NCI-H748 (cell line): ENCODE measurements around the gene TMC4.

Experiments
- DNase-seq: peaks from one replicate; lab custom pipeline; 2025; ENCODE audit not compliant: unreplicated experiment; lab: John Stamatoyannopoulos, UW

TMC4 gene

DNA sequence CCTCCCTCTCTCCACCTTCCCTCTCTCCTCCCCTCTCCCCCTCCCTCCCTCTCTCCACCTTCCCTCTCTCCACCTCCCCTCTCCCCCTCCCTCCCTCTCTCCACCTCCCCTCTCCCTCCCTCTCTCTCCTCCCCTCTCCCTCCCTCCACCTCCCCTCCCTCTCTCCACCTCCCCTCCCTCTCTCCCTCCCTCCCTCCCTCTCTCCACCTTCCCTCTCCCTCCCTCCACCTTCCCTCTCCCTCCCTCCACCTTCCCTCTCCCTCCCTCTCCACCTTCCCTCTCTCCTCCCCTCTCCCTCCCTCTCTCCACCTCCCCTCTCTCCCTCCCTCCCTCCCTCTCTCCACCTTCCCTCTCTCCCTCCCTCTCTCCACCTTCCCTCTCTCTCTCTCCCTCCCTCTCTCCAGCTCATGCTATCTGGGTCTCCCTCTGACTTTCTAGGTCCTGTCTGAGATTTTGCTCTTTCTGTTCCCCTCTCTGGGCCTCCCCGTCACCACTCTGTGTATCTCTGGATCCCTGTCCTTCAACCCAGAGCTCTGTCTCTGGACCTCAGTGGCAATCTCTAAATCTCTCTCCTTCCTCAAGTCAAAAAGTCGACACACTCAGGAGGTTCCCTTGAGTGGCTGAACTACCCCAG, 38.9 kb downstream of the TMC4 start:
- DNase-seq, result no peak

DNA sequence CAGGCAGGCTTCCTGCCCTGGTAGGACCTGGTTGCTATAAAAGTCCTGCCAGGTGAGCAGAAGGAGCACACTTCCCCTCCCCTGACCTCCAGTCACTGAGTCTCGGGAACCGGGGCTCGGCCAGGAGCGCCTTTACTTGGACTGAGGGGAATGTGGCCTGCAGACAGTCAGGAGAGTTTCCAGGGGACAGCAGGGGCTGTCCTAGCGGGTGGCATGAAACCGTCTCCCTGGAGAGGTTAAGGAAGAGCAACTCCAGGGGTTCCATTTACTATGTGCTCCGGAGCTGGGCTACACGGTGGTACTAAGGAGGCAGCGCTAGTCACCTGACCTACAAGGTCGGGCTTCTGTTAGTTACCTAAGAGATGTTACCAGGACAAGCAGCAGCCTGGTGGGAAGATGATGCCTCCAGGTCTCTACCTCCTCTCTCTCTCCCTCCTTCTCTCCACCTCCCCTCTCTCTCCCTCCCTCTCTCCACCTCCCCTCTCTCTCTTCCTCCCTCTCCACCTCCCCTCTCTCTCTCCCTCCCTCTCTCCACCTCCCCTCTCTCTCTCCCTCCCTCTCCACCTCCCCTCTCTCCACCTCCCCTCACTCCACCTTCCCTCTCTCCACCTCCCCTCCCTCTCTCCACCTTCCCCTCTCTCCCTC, 39.5 kb downstream of the TMC4 start:
- peak; percentile 39 for DNase-seq

DNA sequence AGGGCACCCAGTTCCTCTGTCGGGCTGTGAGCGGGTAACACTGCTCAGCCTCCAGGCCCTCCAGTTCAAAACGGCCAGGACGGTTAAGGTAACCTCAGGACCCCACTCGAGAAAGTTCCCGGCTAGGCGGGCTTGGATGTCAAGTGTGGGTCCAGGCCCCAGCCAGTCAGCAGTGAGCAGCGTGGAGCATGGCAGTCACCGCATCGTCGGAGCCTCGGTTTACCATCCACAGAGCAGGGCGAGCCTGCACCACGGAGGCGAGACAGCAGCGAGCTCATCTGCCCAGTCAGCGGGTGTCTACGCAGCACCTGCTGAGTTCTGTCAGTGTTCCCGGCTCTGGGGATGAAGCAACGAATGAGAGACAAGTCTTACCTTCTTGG, 43.4 kb downstream of the TMC4 start:
- DNase-seq, result no peak

DNA sequence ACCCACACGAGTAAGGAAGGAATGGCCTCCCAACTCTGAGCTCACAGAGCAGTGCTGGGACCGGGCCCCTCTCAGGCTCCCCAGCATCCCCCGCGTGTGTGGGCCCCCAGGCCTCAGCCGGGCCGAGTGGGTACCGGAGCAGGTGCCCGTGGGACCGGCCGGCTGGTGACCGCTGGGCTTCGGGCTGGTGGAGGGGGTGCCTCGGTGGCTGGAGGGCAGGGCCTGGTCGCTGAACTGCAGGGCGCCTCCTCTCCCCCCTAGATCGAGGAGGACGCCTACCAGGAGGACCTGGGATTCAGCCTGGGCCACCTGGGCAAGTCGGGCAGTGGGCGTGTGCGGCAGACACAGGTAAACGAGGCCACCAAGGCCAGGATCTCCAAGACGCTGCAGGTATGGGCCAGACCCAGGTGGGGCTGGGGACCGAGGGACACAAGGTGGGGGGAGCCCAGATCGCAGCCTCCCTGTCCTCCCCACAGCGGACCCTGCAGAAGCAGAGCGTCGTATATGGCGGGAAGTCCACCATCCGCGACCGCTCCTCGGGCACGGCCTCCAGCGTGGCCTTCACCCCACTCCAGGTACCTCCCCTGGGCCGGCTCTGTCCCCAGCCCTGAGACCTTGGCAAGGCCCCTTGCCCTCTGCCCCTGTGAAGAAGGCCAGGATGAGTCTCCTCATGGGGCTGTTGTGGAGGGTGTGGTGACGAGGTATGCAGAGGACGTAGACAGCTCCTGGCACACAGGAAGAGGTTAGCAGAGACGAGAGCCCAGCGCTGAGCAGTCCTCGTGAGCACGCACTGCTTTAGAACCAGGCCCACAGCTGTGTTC, 44.0 kb downstream of the TMC4 start:
- no peak for DNase-seq

DNA sequence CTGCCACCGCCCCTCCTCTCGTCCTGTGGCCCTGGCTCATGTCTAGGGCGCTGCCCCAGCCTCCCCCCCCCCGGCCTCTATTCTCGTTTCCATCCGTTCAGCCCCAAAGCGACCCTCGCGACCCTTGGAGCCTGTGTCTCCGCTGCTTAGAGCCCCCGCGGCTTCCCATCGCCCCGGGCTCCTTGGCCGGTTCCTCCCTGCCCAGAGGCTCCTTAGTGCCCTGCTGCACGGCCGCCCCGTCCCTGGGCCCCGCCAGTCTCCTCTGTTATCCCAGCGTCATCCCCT, 44.6 kb downstream of the TMC4 start:
- no peak for DNase-seq

DNA sequence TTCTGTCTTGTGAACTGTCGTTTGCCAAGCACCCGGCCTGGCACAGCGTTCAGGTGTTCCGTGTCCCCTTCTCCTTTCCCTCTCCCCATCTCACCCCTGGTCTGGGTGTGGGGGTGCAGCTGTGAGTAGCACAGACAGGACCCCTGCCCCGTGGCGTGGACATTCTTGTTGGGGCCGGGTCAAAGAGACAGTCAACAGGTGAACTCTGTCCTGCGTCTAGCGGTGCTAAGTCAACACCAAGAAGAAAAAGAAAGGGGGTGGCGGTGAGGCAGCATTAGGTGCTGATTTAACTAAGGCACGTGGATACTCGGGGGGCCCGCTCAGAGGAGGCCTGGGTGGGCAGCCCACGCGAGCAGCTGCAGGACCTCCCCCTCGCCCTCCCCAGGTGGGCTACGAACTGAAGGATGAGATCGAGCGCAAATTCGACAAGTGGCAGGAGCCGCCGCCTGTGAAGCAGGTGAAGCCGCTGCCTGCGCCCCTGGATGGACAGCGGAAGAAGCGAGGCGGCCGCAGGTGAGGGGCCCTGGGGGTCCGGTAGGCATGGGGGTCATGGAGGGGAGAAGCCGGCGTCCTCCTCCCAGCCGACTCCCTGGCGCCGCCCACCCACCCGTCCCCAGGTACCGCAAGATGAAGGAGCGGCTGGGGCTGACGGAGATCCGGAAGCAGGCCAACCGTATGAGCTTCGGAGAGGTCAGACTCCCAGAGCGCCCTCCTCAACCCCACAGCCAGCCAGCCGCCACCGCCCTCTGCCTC, 45.1 kb downstream of the TMC4 start:
- no peak for DNase-seq

DNA sequence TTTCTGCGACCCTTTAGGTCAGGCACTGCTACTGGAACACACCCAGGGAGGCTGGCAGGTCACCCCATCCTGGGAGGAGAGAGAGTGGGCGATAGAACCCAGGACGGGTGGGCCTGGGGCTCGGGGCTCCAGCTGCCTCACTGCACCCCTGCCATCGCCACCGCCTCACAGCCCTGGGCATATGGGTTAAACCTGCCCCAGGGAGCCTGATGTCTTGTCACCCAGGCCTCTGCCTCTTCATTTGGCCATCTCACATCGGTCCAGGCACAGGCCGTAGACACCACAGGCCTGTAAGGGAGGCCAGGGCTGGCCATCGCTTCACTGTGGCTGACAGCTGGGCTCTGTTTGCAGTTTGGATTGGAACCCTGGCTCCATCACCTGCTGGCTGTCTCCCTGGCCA, 47.2 kb downstream of the TMC4 start:
- DNase-seq, result no peak

DNA sequence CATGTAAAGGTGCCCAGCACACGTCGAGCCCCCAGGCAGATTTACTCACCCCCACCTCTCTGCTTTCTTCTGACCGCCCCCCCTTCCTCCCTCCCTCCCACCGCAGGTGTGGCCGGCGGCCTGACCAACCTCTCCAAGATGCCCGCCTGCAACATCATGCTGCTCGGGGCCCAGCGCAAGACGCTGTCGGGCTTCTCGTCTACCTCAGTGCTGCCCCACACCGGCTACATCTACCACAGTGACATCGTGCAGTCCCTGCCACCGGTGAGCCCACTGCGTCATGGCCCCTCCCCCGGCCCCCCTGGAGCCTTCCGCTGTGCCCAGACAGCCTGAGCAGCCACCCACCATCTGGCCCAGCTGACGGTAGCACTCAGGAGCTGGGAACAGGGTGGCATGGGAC, 48.6 kb downstream of the TMC4 start:
- no peak for DNase-seq

DNA sequence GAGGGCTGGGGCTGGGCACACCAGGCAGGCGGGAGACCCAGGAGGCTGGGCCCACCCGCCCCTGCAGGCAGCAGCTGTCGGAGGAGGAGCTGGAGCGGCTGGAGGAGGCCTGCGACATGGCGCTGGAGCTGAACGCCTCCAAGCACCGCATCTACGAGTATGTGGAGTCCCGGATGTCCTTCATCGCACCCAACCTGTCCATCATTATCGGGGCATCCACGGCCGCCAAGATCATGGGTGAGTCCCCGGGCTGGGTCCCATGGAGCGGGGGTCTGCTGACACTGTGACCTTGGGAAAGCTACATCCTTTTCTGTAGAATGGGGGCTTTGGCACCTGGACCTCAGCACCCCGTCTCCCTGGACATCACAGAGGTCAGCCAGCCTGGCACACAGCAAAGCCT, 49.3 kb downstream of the TMC4 start:
- no peak for DNase-seq

DNA sequence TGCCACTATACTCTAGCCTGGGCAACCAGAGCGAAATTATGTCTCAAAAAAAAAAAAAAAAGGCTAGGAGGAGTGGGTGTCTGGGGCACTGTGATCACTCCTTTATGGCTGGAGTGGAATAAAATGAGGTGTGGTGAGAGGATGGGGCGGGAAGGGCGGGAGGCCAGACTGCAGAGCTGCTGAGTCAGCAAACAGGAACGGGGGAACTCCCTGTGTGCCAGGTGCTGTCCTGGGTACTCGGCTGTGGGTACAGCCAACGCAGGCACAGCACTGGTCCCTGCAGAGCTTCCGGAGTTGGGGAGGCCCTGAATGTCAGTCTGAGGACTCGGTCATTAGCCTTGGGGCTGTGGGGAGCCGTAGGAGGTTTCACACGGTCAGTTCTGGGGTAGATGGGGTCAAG, 51.7 kb downstream of the TMC4 start:
- DNase-seq, result no peak

DNA sequence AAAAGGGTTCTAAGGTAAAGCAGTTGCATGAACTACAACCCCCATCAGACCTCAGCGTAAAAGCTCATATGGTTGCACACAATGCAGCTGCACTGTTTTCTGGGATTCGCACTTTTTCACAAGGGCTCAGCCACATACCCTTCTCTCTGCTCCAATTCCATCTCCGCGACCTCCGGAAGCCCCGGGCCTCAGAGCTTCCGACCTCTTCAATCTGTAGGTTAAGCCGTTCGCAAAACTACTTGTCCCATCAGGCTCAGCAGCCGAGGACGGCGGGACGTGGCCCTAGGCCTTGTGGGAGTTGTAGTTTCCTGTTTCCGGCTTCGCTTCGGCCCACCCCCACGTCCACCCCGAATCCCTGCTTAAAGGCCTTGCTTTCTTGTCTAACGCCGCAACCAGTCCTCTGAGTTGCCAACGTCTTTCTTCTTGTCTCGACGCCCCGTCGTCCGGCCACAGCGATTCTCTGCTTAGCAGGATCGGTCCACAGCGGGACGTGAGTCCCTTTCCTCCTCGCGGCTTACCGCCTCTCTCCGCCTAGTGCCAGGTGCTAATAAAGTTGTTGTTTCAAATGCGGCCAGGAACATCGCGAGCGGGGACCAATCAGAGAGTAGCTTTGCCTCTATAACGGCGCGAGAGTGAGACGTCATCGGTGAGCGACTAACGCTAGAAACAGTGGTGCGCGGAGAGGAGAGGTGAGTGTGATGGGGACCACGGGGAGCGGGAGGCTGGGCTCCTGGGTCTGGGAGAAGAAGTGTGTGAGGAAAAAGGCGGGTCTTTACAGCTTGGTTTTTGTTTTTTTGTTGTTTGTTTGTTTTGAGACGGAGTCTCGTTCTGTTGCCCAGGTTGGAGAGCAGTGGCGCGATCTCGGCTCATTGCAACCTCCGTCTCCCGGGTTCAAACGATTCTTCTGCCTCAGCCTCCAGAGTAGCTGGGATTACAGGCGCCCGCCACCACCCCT, 57.6 kb downstream of the TMC4 start, which contains the start of the genes PRPF31 and TFPT:
TSS of gene PRPF31 (plus strand) at position 646 of the 955 bp plus-strand sequence. CDS start 2,525 bp downstream, outside the sequence.
TSS of gene TFPT (minus strand) at position 549 of the 955 bp plus-strand sequence. CDS start at position 161, 388 bp downstream.
- DNase-seq, result peak; percentile 99

DNA sequence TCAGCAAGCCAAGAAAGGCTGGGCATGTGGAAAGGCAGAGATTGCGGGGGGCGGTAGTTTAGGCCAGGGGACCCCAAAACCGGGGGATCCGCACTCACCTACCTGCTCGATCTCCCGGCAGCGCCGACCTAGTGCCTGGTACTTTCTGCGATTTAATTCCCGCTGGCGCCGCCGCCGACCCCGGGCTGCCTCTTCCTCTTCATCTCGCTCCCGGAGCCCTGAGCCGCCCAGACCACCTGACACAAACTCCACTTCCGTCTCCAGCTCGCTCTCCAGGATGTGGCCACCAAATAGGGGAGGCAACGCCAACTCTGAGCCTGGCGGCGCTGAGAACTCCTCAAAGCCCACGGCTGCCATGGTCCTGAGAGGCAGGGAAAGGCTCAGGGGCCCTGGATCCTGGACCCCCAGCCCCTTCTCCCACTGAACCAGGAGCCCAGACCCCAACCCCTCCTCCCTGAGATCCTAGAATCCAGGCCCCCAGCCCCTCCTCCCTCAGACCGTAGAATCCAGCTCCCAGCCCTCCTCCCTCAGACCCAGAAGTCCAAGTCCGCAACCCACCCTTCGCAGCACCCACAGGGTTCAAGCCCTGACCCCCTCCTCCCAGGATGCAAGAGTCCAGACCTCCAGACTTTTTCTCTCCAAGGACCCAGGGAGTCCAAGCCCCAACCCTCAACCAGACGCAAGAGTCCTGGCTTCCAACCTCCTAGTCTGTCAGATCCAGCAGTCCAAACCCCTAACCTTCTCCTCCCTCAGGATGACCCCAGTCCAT, 58.4 kb downstream of the TMC4 start:
- DNase-seq, result peak; percentile 53
